ENCODE data around the gene RAB1A.

Gene RAB1A

GRCh38 chr2:65057391-65058052 lies 72.4 kb downstream of the RAB1A start:
- DNase-seq, result peak; percentile 15

DNA sequence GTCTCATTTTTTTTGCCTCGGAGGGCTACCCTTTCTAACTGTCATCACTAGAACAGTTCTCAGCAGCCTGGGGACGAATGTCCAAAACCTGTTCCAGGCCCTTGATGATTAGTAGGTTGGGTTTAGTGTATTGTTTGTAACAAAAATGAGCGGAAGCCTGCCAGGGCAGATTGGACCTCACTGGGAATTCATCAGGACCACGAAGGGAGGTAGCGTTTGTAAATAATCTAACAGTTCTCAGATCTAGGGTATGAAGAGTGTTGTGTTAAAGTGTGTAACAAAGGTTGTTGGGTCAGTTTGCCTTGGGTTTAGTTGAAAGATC lies 72.9 kb downstream of the RAB1A start:
- no peak for DNase-seq

DNA sequence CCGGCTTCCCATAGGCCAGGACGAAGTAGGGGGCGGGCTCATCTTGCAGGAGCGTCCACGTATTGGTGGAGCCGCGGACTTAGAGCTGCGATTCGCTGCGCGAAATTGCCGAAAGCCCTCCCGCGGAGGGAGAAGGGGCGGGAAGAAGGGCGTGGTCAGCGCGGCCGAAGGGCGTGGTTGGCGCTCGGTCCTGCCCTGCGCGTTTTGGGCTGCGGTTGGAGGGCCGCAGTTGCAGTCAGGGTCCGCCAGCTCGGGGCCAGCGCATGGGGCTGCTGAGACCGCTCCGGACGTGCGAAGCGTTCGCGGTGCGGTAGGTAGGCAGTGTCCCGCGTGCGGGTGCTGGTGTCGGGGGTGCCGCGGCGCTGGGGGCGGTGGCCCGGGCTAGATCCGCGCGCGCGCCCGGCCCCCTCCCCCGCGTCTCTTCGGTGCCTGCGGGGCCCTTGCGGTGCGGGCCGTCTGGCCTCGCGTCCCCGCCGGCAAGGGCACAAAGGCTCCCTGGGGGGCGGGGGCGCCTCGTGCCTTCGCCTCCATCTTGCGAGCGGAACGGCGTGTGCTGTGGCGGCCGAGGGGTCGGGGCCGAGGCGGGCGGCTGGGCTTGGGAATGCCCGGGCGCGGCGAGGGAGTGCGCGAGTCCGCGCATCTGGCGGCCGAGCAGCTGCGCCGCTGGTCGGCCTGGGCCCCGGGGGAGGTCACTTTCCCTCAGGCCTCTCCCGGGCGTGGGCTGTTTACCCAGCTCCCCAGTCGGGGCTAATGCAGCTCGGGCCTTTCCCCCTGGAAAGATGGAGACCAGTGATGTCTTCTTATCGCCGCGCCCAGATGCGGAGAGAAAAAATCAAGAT lies 73.5 kb downstream of the RAB1A start, which contains the start of gene CEP68:
Gene CEP68, plus strand, starts transcription at position 202 of the 839 bp plus-strand sequence. CDS start 13,029 bp downstream, outside the sequence.
- peak; percentile 93 for DNase-seq

DNA sequence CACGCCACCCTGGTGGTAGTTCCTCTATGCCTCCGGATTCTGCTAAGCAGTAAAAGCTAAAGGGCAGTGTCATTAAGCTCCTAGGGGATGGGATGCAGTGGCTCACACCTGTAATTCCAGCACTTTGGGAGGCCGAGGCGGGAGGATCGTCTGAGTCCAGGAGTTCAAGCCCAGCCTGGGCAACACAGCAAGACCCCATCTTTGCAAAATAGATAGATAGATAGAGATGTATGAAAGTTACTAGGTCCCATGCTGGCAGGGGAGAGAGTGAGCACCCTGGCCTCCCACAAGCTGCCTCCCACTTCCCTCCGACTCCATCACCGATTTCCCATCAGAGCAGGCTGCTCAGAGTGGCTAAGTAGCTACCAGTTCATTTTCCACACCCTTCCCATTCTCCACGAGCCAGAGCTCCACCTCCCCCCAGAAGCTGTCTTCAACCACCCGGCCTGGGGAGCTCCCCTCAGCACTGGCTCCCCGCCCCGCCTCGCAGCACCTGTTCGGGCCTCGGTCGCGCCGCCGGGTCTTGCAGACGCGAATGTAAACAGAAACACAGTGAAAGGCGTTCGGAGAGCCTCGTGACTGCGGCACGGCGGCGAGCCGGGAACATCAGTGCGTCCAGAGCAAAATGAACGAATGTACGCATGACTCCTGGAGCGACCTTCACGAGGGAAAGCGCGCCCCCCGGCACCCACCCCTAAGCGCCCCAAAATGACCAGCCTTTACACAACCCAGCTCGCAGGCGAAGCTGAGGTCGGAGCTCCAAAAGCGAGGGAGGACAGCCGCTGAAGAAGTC lies 74.3 kb downstream of the RAB1A start:
- peak; percentile 64 for DNase-seq

DNA sequence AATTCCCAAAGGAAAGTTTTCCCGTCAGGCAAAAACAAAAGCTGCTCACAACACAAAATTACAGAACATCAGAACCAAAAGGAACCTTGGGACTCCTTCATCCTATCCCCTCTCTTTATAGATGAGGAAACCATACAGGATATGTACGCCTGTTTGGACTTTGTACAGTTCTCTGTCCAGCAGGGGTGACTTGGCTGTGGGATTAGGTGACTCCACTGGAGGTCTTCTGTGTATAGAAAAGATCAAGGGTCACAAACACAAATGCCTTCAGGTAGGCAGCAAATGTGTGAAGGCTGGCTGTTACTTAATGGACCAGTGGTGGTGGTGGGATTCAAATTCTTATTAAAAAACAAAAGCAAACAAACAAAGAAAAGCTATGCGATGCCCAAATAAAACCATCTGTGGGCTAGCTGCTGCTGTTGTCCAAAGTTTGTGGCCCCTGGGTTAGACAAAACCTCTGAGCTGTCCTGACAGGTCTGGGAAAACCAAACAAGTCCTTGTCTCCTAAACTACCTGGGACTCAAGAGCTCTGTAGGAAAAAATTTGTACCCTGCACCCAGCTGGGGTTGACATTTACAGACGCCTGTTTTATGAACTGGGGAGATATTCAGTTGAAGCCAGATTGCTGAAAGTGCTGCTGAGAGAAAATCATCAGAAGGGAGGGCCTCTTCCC lies 75.0 kb downstream of the RAB1A start:
- no peak for DNase-seq

- no peak for DNase-seq
Measured at GRCh38 chr2:65053199-65053598, 76.7 kb downstream of the RAB1A start.

DNA sequence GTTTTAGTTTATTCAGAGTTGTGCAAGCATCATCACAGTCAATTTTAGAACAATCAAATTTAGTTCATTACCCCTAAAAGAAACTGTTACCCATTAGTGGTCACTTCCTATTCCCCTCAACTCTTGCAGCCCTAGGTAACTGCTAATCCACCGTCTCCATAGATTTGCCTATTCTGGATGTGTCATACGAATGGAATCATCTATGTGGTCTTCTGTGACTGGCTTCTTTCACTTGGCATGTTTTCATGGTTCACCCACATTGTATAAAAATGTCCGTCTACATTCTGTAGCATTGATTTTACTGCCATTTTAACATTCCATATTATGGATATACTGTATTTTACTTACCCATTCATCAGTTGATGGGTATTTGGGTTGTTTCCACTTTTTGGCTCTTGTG lies 79.0 kb downstream of the RAB1A start:
- no peak for DNase-seq

GRCh38 chr2:65049010-65049639 lies 80.8 kb downstream of the RAB1A start:
- DNase-seq, result no peak

GRCh38 chr2:65046633-65047407 lies 83.1 kb downstream of the RAB1A start:
- DNase-seq, result no peak

DNA sequence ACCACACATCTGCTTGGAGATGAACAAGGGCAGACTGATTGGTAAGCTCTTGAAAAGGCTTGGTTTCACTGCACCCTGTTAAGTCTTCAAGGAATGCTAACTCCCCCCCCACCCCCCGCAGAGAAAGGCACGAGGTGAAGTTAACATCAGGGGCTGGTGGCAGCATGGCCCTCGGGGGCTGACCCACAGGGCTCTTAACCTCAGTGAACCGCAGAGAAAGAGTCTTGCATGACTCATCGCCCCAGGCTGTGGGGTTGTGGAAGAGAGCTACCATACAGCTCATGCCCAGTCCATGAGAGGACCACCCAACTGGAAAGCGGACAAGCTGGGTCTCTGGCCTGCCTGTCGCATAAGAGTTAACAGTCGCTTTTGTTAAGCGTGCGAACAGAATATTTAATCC lies 84.3 kb downstream of the RAB1A start:
- no peak for DNase-seq

DNA sequence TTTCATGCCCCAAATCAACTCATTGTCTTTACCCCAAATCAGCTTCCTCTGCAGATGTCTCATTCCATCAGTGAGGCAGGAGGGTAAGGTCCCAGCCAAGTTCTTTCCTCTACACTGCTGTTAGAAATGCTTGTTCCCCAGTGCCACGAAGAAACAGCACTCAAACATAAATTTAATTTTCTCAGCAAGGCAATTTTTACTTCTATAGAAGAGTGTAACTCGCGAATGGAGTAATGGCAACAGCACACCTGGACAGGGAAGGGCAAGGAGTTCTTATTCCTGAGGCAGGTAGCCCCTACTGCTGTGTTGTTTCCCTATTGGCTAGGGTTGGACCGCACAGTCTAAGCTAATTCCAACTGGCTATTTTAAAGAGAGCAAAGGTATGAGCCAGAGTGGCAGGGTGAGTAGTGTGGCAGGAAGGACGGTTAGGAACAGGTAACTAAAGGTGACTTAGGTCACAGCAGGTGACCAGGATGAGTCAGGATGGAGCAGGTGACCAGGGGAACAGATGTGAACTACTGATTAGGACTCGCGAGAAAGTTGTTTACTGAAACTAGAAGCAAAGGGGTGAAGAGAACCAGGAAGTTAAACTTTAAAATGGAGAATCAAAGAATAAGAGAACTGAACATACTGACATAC lies 85.7 kb downstream of the RAB1A start:
- no peak for DNase-seq

DNA sequence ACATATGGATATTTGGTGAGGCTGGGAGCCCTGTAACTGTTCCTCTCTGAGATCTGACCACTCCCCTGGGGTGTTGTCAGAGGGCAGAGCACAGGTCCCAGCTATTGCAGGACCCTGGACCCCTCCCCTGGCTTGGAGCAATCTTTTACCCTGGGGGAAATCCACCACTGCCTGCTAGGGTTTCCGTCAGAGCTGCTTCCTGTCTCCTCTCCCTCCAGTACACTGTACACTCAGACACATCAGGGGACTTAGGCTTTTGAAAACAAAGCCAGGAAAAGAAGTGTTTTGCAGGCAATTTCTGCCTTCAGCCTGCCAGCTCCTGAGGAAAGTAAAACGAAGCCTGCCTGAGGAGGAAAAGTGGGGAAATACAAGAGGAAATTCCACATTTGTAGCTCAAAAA lies 86.9 kb downstream of the RAB1A start:
- DNase-seq, result no peak

DNA sequence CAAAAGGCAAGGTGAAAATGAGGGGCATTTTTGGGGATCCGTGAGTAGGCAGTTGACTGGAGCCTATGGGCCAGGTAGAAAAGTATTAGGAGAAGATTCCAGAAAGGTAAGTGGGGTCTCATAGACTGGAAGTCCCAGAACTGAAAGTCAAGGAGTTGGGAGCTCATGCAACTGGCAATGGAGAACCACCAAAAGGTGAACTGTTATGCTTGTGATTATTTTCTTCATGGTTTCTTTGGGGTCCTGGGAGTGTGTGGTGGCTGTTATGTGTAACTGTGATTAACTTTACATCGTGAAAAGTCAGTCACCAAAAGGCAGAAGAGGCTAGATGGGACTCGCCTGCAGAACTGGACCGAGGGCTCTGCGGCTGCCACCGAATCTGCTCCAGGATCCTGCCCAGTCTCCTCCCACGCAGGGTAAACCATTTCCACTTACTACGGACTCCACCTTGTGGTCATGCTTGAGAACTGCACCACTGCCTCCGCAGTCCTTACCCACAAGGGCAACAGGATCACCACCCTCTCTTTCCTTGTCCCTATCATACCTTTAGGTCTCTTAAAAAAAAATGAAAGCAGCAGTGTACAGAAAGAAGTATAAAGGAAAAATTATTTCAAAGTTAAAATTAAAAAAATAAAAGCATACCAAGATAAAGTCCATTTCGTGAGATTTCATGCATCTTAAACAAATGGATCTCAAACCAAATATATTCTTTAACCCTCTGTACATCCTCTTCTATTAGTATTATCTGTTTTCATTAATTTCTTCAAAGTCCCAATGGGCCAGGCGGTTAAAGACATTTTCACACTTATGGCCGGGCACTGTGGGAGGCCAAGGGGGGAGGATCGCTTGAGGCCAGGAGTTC lies 89.3 kb downstream of the RAB1A start:
- DNase-seq, result peak; percentile 63

DNA sequence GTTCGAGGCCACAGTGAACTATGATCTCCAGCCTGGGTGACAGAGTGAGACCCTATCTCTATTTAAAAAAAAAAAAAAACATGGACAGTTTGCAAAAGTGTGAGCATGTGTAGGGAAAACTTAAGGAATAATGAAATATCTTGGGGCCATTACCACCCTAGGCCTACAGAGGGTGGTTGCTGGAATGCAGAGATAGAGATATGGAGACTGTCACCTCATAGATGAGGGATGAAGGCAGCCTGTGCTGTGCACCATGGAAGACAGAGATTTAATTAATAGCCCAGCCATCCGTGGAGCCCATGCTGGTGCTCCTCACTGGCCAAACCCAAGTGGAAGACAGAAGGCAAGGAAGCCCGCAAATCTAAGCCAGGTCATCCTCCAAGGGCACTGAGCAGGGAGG lies 90.3 kb downstream of the RAB1A start:
- no peak for DNase-seq

- no peak for DNase-seq
Measured at GRCh38 chr2:65037178-65037577, 92.7 kb downstream of the RAB1A start.
